Keratinocyte (primary cell): ENCODE measurements around the gene RBM47. TPM values are rescaled to one million over a fixed set of nuclear protein-coding genes. Genes with fewer than 3 reads are reported as not detected.
"Not testable (repeated sequence)": the region's sequence is repeated elsewhere in the genome, so short reads cannot be mapped to it uniquely, and the experiment has no call there.

Experiments
- DNase-seq: peaks from one replicate; pipeline ENCODE4 v3.0.0-alpha.2; 2011; ENCODE audit warnings: low read depth, missing footprints, low spot score
- FAIRE-seq: peaks from 2 replicates; lab custom pipeline; 2011; peaks lifted over from hg19 to GRCh38; lab: Jason Lieb, UNC
- H2AFZ ChIP-seq: 2 replicates; pipeline ENCODE4 v1.6.0; 2012; ENCODE audit warnings: low read length, control low read depth, inconsistent platforms; ENCODE audit not compliant: control insufficient read depth
- H3K27ac ChIP-seq: 2 replicates; pipeline ENCODE4 v1.5.1; 2011; ENCODE audit warnings: low read length; ENCODE audit not compliant: control insufficient read depth, insufficient read depth
- H3K27me3 ChIP-seq: 3 replicates; pipeline ENCODE4 v1.6.0; 2011; ENCODE audit warnings: low read length; ENCODE audit not compliant: control insufficient read depth, insufficient read depth; ENCODE audit errors: extremely low read depth
- H3K36me3 ChIP-seq, 2 experiments: 2 replicates in 1 of 2; 3 replicates in 1 of 2; pipeline ENCODE4 v1.5.1; 2011; ENCODE audit warnings: low read length in 2 of 2, mild to moderate bottlenecking in 1 of 2; ENCODE audit not compliant: control insufficient read depth in 2 of 2, insufficient read depth in 2 of 2; ENCODE audit errors: extremely low read depth in 1 of 2
- H3K4me1 ChIP-seq: 3 replicates; pipeline ENCODE4 v1.5.1; 2011; ENCODE audit warnings: low read length; ENCODE audit not compliant: control insufficient read depth, insufficient read depth; ENCODE audit errors: extremely low read depth
- H3K4me2 ChIP-seq: 3 replicates; pipeline ENCODE4 v1.6.0; 2011; ENCODE audit warnings: low read depth, low read length; ENCODE audit not compliant: control insufficient read depth, insufficient read depth; ENCODE audit errors: extremely low read depth
- H3K4me3 ChIP-seq, 3 experiments: fragments of 200-600 bp in 1 of 3; sonication (generic) in 1 of 3; 2 replicates in 2 of 3; 3 replicates in 1 of 3; pipeline ENCODE4 v1.5.1; 2011 to 2016; ENCODE audit warnings: low read length in 3 of 3, mild to moderate bottlenecking in 3 of 3, control low read depth in 2 of 3, inconsistent platforms in 1 of 3, low read depth in 1 of 3, mixed read lengths in 1 of 3, mixed run types in 1 of 3, moderate library complexity in 1 of 3; ENCODE audit not compliant: control insufficient read depth in 2 of 3, insufficient read depth in 2 of 3; ENCODE audit errors: extremely low read depth in 1 of 3
- H3K79me2 ChIP-seq: 2 replicates; pipeline ENCODE4 v1.6.0; 2012; ENCODE audit warnings: low read length; ENCODE audit not compliant: control insufficient read depth, insufficient read depth
- H3K9ac ChIP-seq: 3 replicates; pipeline ENCODE4 v1.6.0; 2011; ENCODE audit warnings: low read length; ENCODE audit not compliant: control insufficient read depth, insufficient read depth; ENCODE audit errors: extremely low read depth
- H3K9me1 ChIP-seq: 3 replicates; pipeline ENCODE4 v1.6.0; 2011; ENCODE audit warnings: low read length; ENCODE audit not compliant: control insufficient read depth, insufficient read depth; ENCODE audit errors: extremely low read depth
- H3K9me3 ChIP-seq: 2 replicates; pipeline ENCODE4 v1.5.1; 2012; ENCODE audit warnings: low read depth, low read length; ENCODE audit not compliant: control insufficient read depth
- H4K20me1 ChIP-seq: 3 replicates; pipeline ENCODE4 v1.6.0; 2011; ENCODE audit warnings: low read length; ENCODE audit not compliant: control insufficient read depth, insufficient read depth; ENCODE audit errors: extremely low read depth
- CTCF ChIP-seq, 3 experiments: IDR thresholded peaks in 1 of 3; conservative IDR thresholded peaks in 1 of 3; optimal IDR thresholded peaks in 1 of 3; 2 replicates in 2 of 3; 3 replicates in 1 of 3; pipeline versions ENCODE3 to v1.5.1; 2011; ENCODE audit warnings: low read length in 3 of 3, mild to moderate bottlenecking in 3 of 3, moderate library complexity in 2 of 3, control low read depth in 1 of 3, inconsistent platforms in 1 of 3; ENCODE audit not compliant: insufficient read depth in 2 of 3; ENCODE audit errors: extremely low read depth in 1 of 3
- EZH2 ChIP-seq: IDR thresholded peaks from one replicate; pipeline ENCODE4 v1.6.1; 2012; ENCODE audit warnings: inconsistent platforms, mild to moderate bottlenecking, low read length, moderate library complexity
- dilution Hi-C: fragments of 300-500 bp; cut with MboI; formaldehyde crosslinking; loops from one replicate; pipeline ENCODE4 v1.7.0; 2020; ENCODE audit warnings: low sequenced_read_pairs; ENCODE audit not compliant: extremely low pct_ligation_motif_present
- polyA plus RNA-seq, 5 experiments: library from polyadenylated mRNA; depleted of rRNA in 3 of 5; stranded (reverse) in 3 of 5; stranded (forward) in 1 of 5; unstranded in 1 of 5; fragments of >200 nt; gene quantifications; 1 replicate in 1 of 5; 2 replicates in 3 of 5; 3 replicates in 1 of 5; pipeline versions ENCODE4 v1.2.1 to v1.2.3, GENCODE V29; 2011 to 2012; ENCODE audit warnings: missing spikeins in 2 of 5, low read depth in 1 of 5, low replicate concordance in 1 of 5

The RBM47 gene
- polyA plus RNA-seq, 1 donor (not counting 4 experiments of a cell fraction or from before 2014, with no cell fraction given), result 6.9 TPM

DNA sequence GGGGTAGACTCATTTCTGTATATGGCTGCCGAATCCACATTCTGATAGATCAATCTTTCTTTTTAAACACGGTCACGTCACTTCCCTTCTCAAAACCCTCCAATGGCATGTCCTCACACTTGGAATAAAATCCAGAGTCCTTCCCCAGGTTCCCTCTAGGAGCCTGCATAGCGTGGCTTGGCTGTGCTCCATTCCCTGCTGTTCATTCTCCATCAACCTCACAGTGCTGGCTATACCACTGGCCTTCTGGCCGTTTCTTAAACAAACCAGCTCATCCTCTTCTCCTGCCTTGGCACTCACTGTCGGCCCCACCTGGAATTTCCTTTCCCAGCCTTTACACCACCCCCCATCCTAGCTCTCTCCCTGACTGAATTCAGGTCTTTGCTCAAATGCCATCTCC is 77.1 kb downstream of the RBM47 start:
- H3K36me3 ChIP-seq, result no peaks in the 10 kb centered on the region
- dilution Hi-C loops, result no loop called here
- no peaks in the 10 kb centered on the region for H4K20me1 ChIP-seq
- H3K9ac ChIP-seq, result no peak overlapping the region
- TF ChIP-seq EZH2, result no peak
- TF ChIP-seq CTCF (optimal IDR thresholded peaks at IDR 0.05 in 1 of 3, IDR thresholded peaks at IDR 0.05 in 1 of 3, conservative IDR thresholded peaks at IDR 0.05 in 1 of 3; ENCODE audit: extremely low read depth in 1 of 3, insufficient read depth in 2 of 3, low read length in 3 of 3), result no peak
- DNase-seq (no peak), FAIRE-seq (no peak)
- peaks cover 9% of the 10 kb centered on the region for H3K4me1 ChIP-seq
- H3K9me3 ChIP-seq, result no peaks in the 10 kb centered on the region
- no peak overlapping the region for H3K4me3 ChIP-seq
- H3K27me3 ChIP-seq, result no peaks in the 10 kb centered on the region
- no peak overlapping the region for H3K27ac ChIP-seq
- H3K9me1 ChIP-seq, result no peaks in the 10 kb centered on the region
- H3K4me2 ChIP-seq, result no peak overlapping the region
- no peak overlapping the region for H2AFZ ChIP-seq
- no peaks in the 10 kb centered on the region for H3K79me2 ChIP-seq

DNA sequence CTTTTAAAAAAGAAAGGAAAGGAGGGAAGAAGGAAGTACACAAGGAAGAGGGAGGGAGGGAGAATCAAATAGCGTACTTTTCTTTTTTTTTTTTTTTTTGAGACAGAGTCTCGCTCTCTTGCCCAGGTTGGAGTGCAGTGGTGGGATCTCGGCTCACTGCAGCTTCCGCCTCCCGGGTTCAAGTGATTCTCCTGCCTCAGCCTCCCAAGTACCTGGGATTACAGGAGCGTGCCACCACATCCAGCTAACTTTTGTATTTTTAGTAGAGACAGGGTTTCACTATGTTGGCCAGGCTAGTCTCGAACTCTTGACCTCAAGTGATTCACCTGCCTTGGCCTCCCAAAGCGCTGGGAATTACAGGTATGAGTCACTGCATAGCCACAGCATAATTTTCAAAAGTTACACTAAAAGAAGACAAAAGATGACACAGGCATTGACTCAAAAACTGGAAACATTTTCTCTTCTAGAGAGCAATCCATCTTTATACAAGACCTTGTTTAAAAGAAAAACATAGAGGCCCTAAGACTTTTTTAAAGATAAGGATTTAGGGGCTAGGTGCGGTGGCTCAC is 78.0 kb downstream of the RBM47 start:
- H3K27me3 ChIP-seq, H3K9ac ChIP-seq, H3K9me1 ChIP-seq, H3K36me3 ChIP-seq, FAIRE-seq, H3K4me1 ChIP-seq, H3K9me3 ChIP-seq, H3K79me2 ChIP-seq, dilution Hi-C loops, H4K20me1 ChIP-seq, DNase-seq: not testable (repeated sequence)
- peak overlapping the region; percentile 72 for H2AFZ ChIP-seq
- H3K4me3 ChIP-seq, result peak overlapping the region in 2 of 3 experiments; percentile 5 to 51
- peak overlapping the region; percentile 89 for H3K4me2 ChIP-seq
- peak overlapping the region; percentile 1 for H3K27ac ChIP-seq

- TF ChIP-seq EZH2, result no peak
- TF ChIP-seq CTCF (optimal IDR thresholded peaks at IDR 0.05 in 1 of 3, IDR thresholded peaks at IDR 0.05 in 1 of 3, conservative IDR thresholded peaks at IDR 0.05 in 1 of 3; ENCODE audit: extremely low read depth in 1 of 3, insufficient read depth in 2 of 3, low read length in 3 of 3), result peak; percentile 24 to 53 (median 49)
- Histone ChIP-seq H3K79me2 (no peaks in the 10 kb centered on the region), H3K4me1 (peaks cover 9% of the 10 kb centered on the region), H4K20me1 (no peaks in the 10 kb centered on the region), H3K27ac (peak overlapping the region; percentile 1), H3K4me3 (peak overlapping the region in 2 of 3 experiments; percentile 5 to 51), H3K9ac (peak overlapping the region; percentile 10), H3K27me3 (no peaks in the 10 kb centered on the region), H3K4me2 (peak overlapping the region; percentile 89), H3K9me1 (no peaks in the 10 kb centered on the region), H2AFZ (peak overlapping the region; percentile 72), H3K9me3 (no peaks in the 10 kb centered on the region), H3K36me3 (no peaks in the 10 kb centered on the region)
- dilution Hi-C loops, result no loop called here
- FAIRE-seq, result peak; percentile 73
- DNase-seq, result peak; percentile 30
Observed at GRCh38 chr4:40550948-40551462, 78.7 kb downstream of the RBM47 start.
